HepG2 (cell line): ENCODE results near the gene SASS6. TPM values are rescaled to one million over a fixed set of nuclear protein-coding genes. Genes with fewer than 3 reads are reported as not detected.

Experiments
- ASH2L ChIP-seq: fragments of 300-600, 200-600 bp; sonication (generic); IDR thresholded peaks from 2 replicates; pipeline ENCODE4 v1.7.0; 2017; ENCODE audit warnings: low read depth, mild to moderate bottlenecking, moderate library complexity, mixed read lengths, low read length; ENCODE audit not compliant: insufficient read length
- ATF3 ChIP-seq: sonication (generic); formaldehyde crosslinking; IDR thresholded peaks from 2 replicates; pipeline ENCODE4 v1.4.0; 2020; ENCODE audit warnings: missing genetic modification reagents
- BCL3 ChIP-seq: sonication (generic); formaldehyde crosslinking; IDR thresholded peaks from 2 replicates; pipeline ENCODE4 v1.5.1; 2020; ENCODE audit warnings: mild to moderate bottlenecking, missing genetic modification reagents, moderate library complexity
- CEBPB ChIP-seq: IDR thresholded peaks from 2 replicates; pipeline ENCODE4 v1.6.1; 2011; ENCODE audit warnings: low read depth, low read length, improper control_type of control experiment, borderline replicate concordance
- CENPBD1 ChIP-seq: sonication (generic); formaldehyde crosslinking; IDR thresholded peaks from 2 replicates; pipeline ENCODE4 v1.8.0; 2022; ENCODE audit warnings: missing genetic modification reagents, low read depth, mild to moderate bottlenecking, borderline replicate concordance
- DDIT3 ChIP-seq: sonication (generic); formaldehyde crosslinking; IDR thresholded peaks from 2 replicates; pipeline ENCODE4 v1.4.0; 2020; ENCODE audit warnings: mild to moderate bottlenecking, missing genetic modification reagents
- HNF4A ChIP-seq: sonication (generic); formaldehyde crosslinking; IDR thresholded peaks from 2 replicates; pipeline ENCODE4 v1.4.0; 2020; ENCODE audit warnings: missing genetic modification reagents
- KDM5A ChIP-seq: fragments of 200-600 bp; sonication (generic); IDR thresholded peaks from 2 replicates; pipeline ENCODE4 v1.7.0; 2018; ENCODE audit warnings: antibody characterized with exemption, mild to moderate bottlenecking, low read length, borderline replicate concordance
- KLF13 ChIP-seq: sonication (generic); formaldehyde crosslinking; IDR thresholded peaks from 2 replicates; pipeline ENCODE4 v1.4.0; 2020; ENCODE audit warnings: mild to moderate bottlenecking, missing genetic modification reagents
- LCORL ChIP-seq, 2 experiments: fragments of 450-650 bp in 1 of 2; sonication (generic) in 1 of 2; formaldehyde crosslinking in 1 of 2; IDR thresholded peaks; 2 replicates each; pipeline versions ENCODE4 v1.5.0 to v1.6.1; 2017 to 2020; ENCODE audit warnings: antibody characterized with exemption in 1 of 2, missing genetic modification reagents in 1 of 2
- NFE2 ChIP-seq: sonication (generic); formaldehyde crosslinking; IDR thresholded peaks from 2 replicates; pipeline ENCODE4 v1.4.0; 2020; ENCODE audit warnings: missing genetic modification reagents
- PRDM10 ChIP-seq: sonication (generic); formaldehyde crosslinking; IDR thresholded peaks from 2 replicates; pipeline ENCODE4 v1.4.0; 2020; ENCODE audit warnings: low read depth, missing genetic modification reagents
- PRPF4 ChIP-seq: fragments of 200-400 bp; formaldehyde crosslinking; IDR thresholded peaks from 2 replicates; pipeline ENCODE4 v1.6.1; 2016; ENCODE audit warnings: low read length, low read depth; ENCODE audit not compliant: poor library complexity, severe bottlenecking
- RFXANK ChIP-seq: IDR thresholded peaks from 2 replicates; pipeline ENCODE4 v1.6.1; 2016
- SATB2 ChIP-seq: sonication (generic); formaldehyde crosslinking; IDR thresholded peaks from 2 replicates; pipeline ENCODE4 v1.5.0; 2020; ENCODE audit warnings: missing genetic modification reagents
- SETDB1 ChIP-seq: sonication (generic); formaldehyde crosslinking; IDR thresholded peaks from 2 replicates; pipeline ENCODE4 v1.5.1; 2020; ENCODE audit warnings: missing genetic modification reagents, mild to moderate bottlenecking, borderline replicate concordance
- SUZ12 ChIP-seq: fragments of 150-350 bp; IDR thresholded peaks from 2 replicates; pipeline ENCODE4 v1.6.1; 2014; ENCODE audit warnings: low read depth, low read length
- ZNF12 ChIP-seq: sonication (generic); formaldehyde crosslinking; IDR thresholded peaks from 2 replicates; pipeline ENCODE4 v1.5.0; 2020; ENCODE audit warnings: missing genetic modification reagents
- ZNF224 ChIP-seq: sonication (generic); formaldehyde crosslinking; IDR thresholded peaks from 2 replicates; pipeline ENCODE4 v1.5.0; 2020; ENCODE audit warnings: mild to moderate bottlenecking, missing genetic modification reagents
- ZNF350 ChIP-seq: sonication (generic); formaldehyde crosslinking; IDR thresholded peaks from 2 replicates; pipeline ENCODE4 v1.4.0; 2020; ENCODE audit warnings: mild to moderate bottlenecking, low read depth, missing genetic modification reagents, borderline replicate concordance
- ZNF652 ChIP-seq: IDR thresholded peaks from 2 replicates; pipeline ENCODE4 v1.6.1; 2016; ENCODE audit warnings: low read depth, borderline replicate concordance
- ZNF674 ChIP-seq: sonication (generic); formaldehyde crosslinking; IDR thresholded peaks from 2 replicates; pipeline ENCODE4 v1.5.0; 2020; ENCODE audit warnings: low read depth, mild to moderate bottlenecking, missing genetic modification reagents
- ZNF772 ChIP-seq: sonication (generic); formaldehyde crosslinking; IDR thresholded peaks from 2 replicates; pipeline ENCODE4 v1.5.0; 2020; ENCODE audit warnings: mild to moderate bottlenecking, missing genetic modification reagents
- ZNF773 ChIP-seq: sonication (generic); formaldehyde crosslinking; IDR thresholded peaks from 2 replicates; pipeline ENCODE4 v1.4.0; 2020; ENCODE audit warnings: missing genetic modification reagents, borderline replicate concordance
- polyA plus RNA-seq, 8 experiments: library from polyadenylated mRNA; depleted of rRNA in 3 of 8; stranded (reverse) in 7 of 8; unstranded in 1 of 8; fragments of >200 nt; fragmentation: Illumina TruSeq in 4 of 8; extraction: Trizol in 4 of 8; gene quantifications; 2 replicates each; pipeline versions ENCODE4 v1.2.1 to v1.2.3, GENCODE V29; 2011 to 2016; ENCODE audit warnings: low read depth in 4 of 8, missing spikeins in 1 of 8, mixed read lengths in 1 of 8; ENCODE audit not compliant: insufficient read depth in 1 of 8
- total RNA-seq, 5 experiments: library from RNA; depleted of rRNA; stranded (reverse); fragments of >200 nt; fragmentation: Illumina TruSeq; extraction: Trizol; gene quantifications; 2 replicates each; pipeline ENCODE4 v1.2.3, GENCODE V29; 2016; ENCODE audit warnings: low read depth in 1 of 5

Gene SASS6
- total and polyA plus RNA-seq, 2 of the 13 experiments (the other 11 are each of a cell fraction or from before 2014, with no cell fraction given), result 2.3 to 10.7 TPM

GRCh38 chr1:100037927-100038659 lies 94.6 kb downstream of the SASS6 start (continued):
- no peak for TF ChIP-seq PRDM10 (CRISPR knock-in tag)
- no peak for TF ChIP-seq ZNF224 (CRISPR knock-in tag)
- no peak for TF ChIP-seq SETDB1 (CRISPR knock-in tag)
- TF ChIP-seq ZNF350, result peak; percentile 58; the same call in 1 of the 2 replicates
- no peak for TF ChIP-seq CEBPB
- TF ChIP-seq ZNF772, result peak; percentile 67; the same call in 1 of the 2 replicates
- peak; percentile 73 for TF ChIP-seq ASH2L
- 0 out of 2 replicates have a peak, but pooled peaks have one; percentile 7 for TF ChIP-seq HNF4A (CRISPR knock-in tag)
- peak; percentile 27 for TF ChIP-seq ZNF12 (CRISPR knock-in tag)
- no peak; the same call in 1 of the 2 replicates for TF ChIP-seq ZNF674
- no peak for TF ChIP-seq RFXANK (CRISPR knock-in tag)
- no peak for TF ChIP-seq NFE2 (CRISPR knock-in tag)
- TF ChIP-seq LCORL (IDR thresholded peaks at IDR 0.05), result no peak
- TF ChIP-seq LCORL (CRISPR knock-in tag; IDR thresholded peaks at IDR 0.05), result peak; percentile 61; the same call in 1 of the 2 replicates
- no peak for TF ChIP-seq ZNF652
- TF ChIP-seq CENPBD1 (CRISPR knock-in tag), result no peak; the same call in 1 of the 2 replicates
- no peak for TF ChIP-seq SUZ12
- 0 out of 2 replicates have a peak, but pooled peaks have one; percentile 85 for TF ChIP-seq KLF13 (CRISPR knock-in tag)
- TF ChIP-seq PRPF4, result no peak
- peak; percentile 54; the same call in 1 of the 2 replicates for TF ChIP-seq SATB2
- no peak for TF ChIP-seq DDIT3 (CRISPR knock-in tag)
- no peak for TF ChIP-seq KDM5A
- TF ChIP-seq ZNF773 (CRISPR knock-in tag), result peak; percentile 79; the same call in 1 of the 2 replicates
- peak; percentile 36; the same call in 1 of the 2 replicates for TF ChIP-seq BCL3 (CRISPR knock-in tag)
- TF ChIP-seq ATF3, result no peak
